Glutamatergic neuron (in vitro differentiated cells): Measurements from ENCODE around the gene AQP2. TPM values are rescaled to one million over a fixed set of nuclear protein-coding genes. Genes with fewer than 3 reads are reported as not detected.

ENCODE experiments used
- DNase-seq: peaks from one replicate; pipeline ENCODE4 v3.0.0; 2022
- H3K27ac Mint-ChIP-seq: one replicate; pipeline ENCODE4 v1.8.0; 2020; ENCODE audit warnings: mild to moderate bottlenecking, mixed read lengths, inconsistent platforms; ENCODE audit not compliant: unreplicated experiment
- H3K27me3 Mint-ChIP-seq: one replicate; pipeline ENCODE4 v1.8.0; 2020; ENCODE audit warnings: mild to moderate bottlenecking, moderate library complexity, mixed read lengths, inconsistent platforms; ENCODE audit not compliant: unreplicated experiment
- H3K36me3 Mint-ChIP-seq: one replicate; pipeline ENCODE4 v1.8.0; 2020; ENCODE audit warnings: mild to moderate bottlenecking, mixed read lengths, inconsistent platforms; ENCODE audit not compliant: unreplicated experiment
- H3K4me1 Mint-ChIP-seq: one replicate; pipeline ENCODE4 v1.8.0; 2020; ENCODE audit warnings: mild to moderate bottlenecking, low read depth, mixed read lengths, inconsistent platforms; ENCODE audit not compliant: unreplicated experiment
- H3K4me3 Mint-ChIP-seq: one replicate; pipeline ENCODE4 v1.8.0; 2020; ENCODE audit warnings: mild to moderate bottlenecking, mixed read lengths, inconsistent platforms; ENCODE audit not compliant: unreplicated experiment
- H3K9me3 Mint-ChIP-seq: one replicate; pipeline ENCODE4 v1.8.0; 2020; ENCODE audit warnings: mild to moderate bottlenecking, moderate library complexity, mixed read lengths, inconsistent platforms; ENCODE audit not compliant: unreplicated experiment
- total RNA-seq: library from RNA; stranded (reverse); fragmentation: NEBNext Ultra II Directional; extraction: Animal tissue kit (Norgen Biotek cat#: 25700); gene quantifications from one replicate; pipeline ENCODE4 v1.2.1, GENCODE V29; 2021; ENCODE audit not compliant: unreplicated experiment
- TF ChIP-seq, protein P1 (sequence below): fragments of 200-600 bp; sonication (generic); IDR thresholded peaks from one replicate; pipeline ENCODE4 v1.5.0; 2021; ENCODE audit not compliant: partially characterized antibody, unreplicated experiment

AQP2 gene
- total RNA-seq, 1 donor from 2014 or later, result not detected

DNA sequence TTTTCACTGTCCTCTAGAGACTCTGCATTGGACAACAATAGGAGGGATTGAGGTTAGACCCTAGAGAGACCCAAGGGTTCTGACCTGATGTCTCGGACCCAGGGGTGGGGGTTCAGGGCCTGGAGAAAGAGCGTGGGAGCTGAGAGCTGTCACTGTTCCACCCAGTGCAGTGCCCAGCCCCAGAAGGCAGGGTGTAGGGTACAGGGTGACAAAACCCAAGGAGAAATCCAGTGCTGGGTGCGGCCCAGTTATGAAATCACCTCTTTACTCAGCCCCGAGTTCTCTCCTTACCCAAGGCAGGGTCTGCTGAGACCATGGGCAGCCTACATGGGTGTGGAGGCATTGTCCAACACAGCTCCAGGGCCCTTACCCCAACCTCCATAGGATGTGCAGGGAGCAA is 2.6 kb downstream of the AQP2 start:
- Mint-ChIP-seq H3K27ac (no peak overlapping the region), H3K4me3 (no peak overlapping the region), H3K4me1 (peaks cover 2% of the 10 kb centered on the region), H3K9me3 (no peaks in the 10 kb centered on the region), H3K36me3 (no peaks in the 10 kb centered on the region), H3K27me3 (peaks cover 12% of the 10 kb centered on the region)
- no peak for DNase-seq
- TF ChIP-seq, protein P1, sequence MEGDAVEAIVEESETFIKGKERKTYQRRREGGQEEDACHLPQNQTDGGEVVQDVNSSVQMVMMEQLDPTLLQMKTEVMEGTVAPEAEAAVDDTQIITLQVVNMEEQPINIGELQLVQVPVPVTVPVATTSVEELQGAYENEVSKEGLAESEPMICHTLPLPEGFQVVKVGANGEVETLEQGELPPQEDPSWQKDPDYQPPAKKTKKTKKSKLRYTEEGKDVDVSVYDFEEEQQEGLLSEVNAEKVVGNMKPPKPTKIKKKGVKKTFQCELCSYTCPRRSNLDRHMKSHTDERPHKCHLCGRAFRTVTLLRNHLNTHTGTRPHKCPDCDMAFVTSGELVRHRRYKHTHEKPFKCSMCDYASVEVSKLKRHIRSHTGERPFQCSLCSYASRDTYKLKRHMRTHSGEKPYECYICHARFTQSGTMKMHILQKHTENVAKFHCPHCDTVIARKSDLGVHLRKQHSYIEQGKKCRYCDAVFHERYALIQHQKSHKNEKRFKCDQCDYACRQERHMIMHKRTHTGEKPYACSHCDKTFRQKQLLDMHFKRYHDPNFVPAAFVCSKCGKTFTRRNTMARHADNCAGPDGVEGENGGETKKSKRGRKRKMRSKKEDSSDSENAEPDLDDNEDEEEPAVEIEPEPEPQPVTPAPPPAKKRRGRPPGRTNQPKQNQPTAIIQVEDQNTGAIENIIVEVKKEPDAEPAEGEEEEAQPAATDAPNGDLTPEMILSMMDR, result no peak

DNA sequence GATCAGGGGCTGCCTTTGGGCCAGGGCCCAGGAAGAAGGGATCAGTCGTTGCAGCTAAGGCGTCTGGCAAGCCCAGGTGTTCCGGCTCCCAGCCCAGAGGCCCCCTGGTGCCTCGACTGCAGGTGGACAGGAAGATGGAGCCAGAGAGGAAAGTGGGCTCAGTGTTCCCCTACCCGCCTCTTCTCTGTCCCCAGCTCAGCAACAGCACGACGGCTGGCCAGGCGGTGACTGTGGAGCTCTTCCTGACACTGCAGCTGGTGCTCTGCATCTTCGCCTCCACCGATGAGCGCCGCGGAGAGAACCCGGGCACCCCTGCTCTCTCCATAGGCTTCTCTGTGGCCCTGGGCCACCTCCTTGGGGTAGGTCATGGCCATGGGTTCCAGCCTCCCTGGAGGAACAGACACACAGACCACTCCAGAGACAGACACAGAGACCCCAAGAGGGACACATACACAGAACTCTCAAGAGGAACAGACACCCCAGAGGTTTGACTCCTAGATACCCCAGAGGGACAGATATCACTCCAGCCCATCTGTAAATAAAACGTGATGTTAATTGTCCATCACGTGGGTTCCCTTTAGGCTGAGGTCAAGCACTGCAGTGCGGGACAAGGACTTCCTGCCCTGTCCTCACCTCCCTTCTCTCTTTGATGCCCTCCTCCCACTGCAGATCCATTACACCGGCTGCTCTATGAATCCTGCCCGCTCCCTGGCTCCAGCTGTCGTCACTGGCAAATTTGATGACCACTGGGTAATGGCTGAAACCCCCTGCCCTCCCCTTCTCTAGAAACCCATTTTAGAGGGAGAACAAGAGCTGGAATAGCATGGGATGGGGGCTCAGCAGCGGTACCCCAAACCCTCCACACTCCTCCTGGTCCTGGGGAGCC is 3.7 kb downstream of the AQP2 start:
- H3K36me3 Mint-ChIP-seq, result no peaks in the 10 kb centered on the region
- H3K27ac Mint-ChIP-seq, result peak overlapping the region; percentile 28
- peaks cover 21% of the 10 kb centered on the region for H3K27me3 Mint-ChIP-seq
- no peak for DNase-seq
- no peak overlapping the region for H3K4me3 Mint-ChIP-seq
- H3K4me1 Mint-ChIP-seq, result peaks cover 2% of the 10 kb centered on the region
- TF ChIP-seq, protein P1, result no peak
- no peaks in the 10 kb centered on the region for H3K9me3 Mint-ChIP-seq

DNA sequence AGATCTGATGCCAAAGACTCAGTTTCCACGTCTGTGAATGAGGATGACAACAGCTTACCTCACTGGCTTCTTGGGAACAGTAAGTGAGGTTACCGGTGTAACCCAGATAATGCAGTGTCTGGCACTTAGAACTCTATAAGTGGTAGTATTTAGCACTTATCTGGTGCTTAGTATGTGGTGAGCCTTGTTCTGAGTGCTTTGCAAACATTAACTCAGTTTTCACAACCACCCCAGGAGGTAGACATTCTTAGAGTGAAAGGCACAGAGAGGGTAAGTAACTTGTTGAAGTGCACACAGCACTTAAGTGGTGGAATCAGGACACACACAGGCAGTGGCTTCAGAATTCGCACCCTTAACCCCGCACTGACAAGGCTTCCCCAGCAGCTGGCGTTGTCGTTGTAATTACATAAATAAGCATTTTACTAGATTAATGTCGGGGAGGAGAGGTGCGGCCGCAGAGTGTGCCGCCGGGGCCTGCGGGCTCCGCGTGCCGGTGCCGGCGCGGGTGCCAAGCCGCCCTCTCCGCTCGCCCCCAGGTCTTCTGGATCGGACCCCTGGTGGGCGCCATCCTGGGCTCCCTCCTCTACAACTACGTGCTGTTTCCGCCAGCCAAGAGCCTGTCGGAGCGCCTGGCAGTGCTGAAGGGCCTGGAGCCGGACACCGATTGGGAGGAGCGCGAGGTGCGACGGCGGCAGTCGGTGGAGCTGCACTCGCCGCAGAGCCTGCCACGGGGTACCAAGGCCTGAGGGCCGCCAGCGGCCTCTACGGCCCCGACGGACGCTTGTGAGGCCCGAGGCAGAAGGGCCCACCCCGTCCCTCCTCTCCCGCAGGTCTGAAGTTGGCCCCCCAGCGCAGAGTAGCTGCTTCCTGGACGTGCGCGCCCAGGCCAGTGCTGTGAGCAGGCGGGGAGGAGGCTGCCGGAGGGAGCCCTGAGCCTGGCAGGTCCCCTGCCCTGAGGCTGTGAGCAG is 4.6 kb downstream of the AQP2 start:
- TF ChIP-seq, protein P1, result no peak
- Mint-ChIP-seq H3K27ac (no peak overlapping the region), H3K4me1 (peaks cover 2% of the 10 kb centered on the region), H3K4me3 (no peak overlapping the region), H3K9me3 (no peaks in the 10 kb centered on the region), H3K36me3 (no peaks in the 10 kb centered on the region), H3K27me3 (peaks cover 27% of the 10 kb centered on the region)
- DNase-seq, result no peak

DNA sequence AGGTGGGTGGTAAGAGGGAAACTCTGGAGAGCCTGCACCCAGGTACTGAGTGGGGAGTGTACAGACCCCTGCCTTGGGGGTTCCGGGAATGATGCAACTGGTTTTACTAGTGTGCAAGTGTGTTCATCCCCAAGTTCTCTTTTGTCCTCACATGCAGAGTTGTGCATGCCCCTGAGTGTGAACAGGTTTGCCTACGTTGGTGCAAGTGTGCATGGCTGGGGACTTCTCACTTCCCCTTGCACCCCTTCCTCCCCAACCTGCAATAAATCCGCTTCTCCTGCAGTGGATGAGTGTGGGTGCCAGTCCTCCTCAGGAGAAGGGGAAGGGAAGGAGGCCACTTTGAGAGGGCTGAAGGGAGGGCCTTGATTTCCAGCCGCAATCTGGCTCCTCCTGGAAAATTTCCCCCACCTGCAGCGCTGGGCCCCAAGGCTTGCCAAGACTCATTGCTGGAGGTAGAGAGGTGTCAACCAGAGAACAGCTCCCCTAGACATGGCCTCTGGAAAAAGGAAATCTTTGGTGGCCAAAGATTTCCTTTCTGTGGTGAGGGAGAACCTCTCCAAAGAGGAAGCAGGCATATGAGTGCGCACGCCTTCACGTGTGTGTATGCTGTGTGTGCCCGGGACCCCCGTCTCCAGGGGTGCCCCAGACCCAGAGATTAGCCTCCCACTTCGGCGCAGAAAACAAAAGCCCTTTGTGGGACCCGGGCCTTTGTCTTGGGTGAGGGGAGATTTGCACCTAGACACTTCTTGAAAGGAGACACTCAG is 5.5 kb downstream of the AQP2 start:
- no peak for DNase-seq
- Mint-ChIP-seq H3K27me3 (peaks cover 33% of the 10 kb centered on the region), H3K27ac (no peak overlapping the region), H3K9me3 (peaks cover 5% of the 10 kb centered on the region), H3K36me3 (peaks cover 5% of the 10 kb centered on the region), H3K4me1 (no peaks in the 10 kb centered on the region), H3K4me3 (no peak overlapping the region)
- TF ChIP-seq, protein P1, result no peak
